A673 (cell line): Measurements from ENCODE around the gene CPNE5. TPM values are rescaled to one million over a fixed set of nuclear protein-coding genes. Genes with fewer than 3 reads are reported as not detected.

Experiments
- BruUV-seq: library from RNA; stranded (reverse); fragments of 400-500 nt; replicated peaks from 2 replicates; lab custom pipeline; 2021; lab: Mats Ljungman, UMichigan
- CTCF ChIA-PET: fragments of 300-600 bp; sonication (Branson Sonifier 250); formaldehyde crosslinking; loops from one replicate; lab custom pipeline; 2022; ENCODE audit warnings: antibody characterized with exemption; lab: Charles Lee
- POLR2A ChIA-PET: fragments of 300-600 bp; sonication (Branson Sonifier 250); formaldehyde crosslinking; loops from one replicate; lab custom pipeline; 2022; ENCODE audit warnings: antibody characterized with exemption; ENCODE audit not compliant: low non-redundant PET; lab: Charles Lee
- DNase-seq: peaks from one replicate; pipeline ENCODE4 v3.0.0-alpha.2; 2015; ENCODE audit warnings: low spot score
- H3K27ac ChIP-seq: fragments of 200-600 bp; sonication (generic); 2 replicates; pipeline ENCODE4 v1.5.1; 2016; ENCODE audit warnings: mixed run types, low read depth, mild to moderate bottlenecking, mixed read lengths, antibody characterized with exemption, low read length; ENCODE audit not compliant: poor library complexity, severe bottlenecking
- H3K27me3 ChIP-seq: fragments of 200-600 bp; sonication (generic); replicated peaks from 2 replicates; pipeline ENCODE4 v1.6.1; 2017; ENCODE audit warnings: mixed run types, low read depth, mild to moderate bottlenecking, mixed read lengths, antibody characterized with exemption, low read length; ENCODE audit not compliant: insufficient read depth, poor library complexity
- H3K36me3 ChIP-seq: fragments of 200-600 bp; sonication (generic); 2 replicates; pipeline ENCODE4 v1.6.1; 2016; ENCODE audit warnings: mixed run types, mild to moderate bottlenecking, mixed read lengths, antibody characterized with exemption, low read length; ENCODE audit not compliant: insufficient read depth, poor library complexity, severe bottlenecking
- H3K4me1 ChIP-seq: fragments of 200-600 bp; sonication (generic); 2 replicates; pipeline ENCODE4 v1.6.1; 2017; ENCODE audit warnings: mixed run types, mild to moderate bottlenecking, mixed read lengths, antibody characterized with exemption, low read length; ENCODE audit not compliant: insufficient read depth, poor library complexity, severe bottlenecking
- H3K4me3 ChIP-seq: fragments of 200-600 bp; sonication (generic); 2 replicates; pipeline ENCODE4 v1.5.1; 2016; ENCODE audit warnings: low read depth, mixed run types, mild to moderate bottlenecking, mixed read lengths, low read length; ENCODE audit not compliant: poor library complexity, severe bottlenecking
- H3K9me3 ChIP-seq: fragments of 200-600 bp; sonication (generic); 2 replicates; pipeline ENCODE4 v1.6.1; 2016; ENCODE audit warnings: mixed run types, low read depth, mild to moderate bottlenecking, mixed read lengths, antibody characterized with exemption, low read length; ENCODE audit not compliant: poor library complexity, severe bottlenecking
- EZH2 ChIP-seq: fragments of 200-600 bp; sonication (generic); IDR thresholded peaks from 2 replicates; pipeline ENCODE4 v1.6.1; 2017; ENCODE audit warnings: borderline replicate concordance, low read depth, mild to moderate bottlenecking, mixed read lengths, antibody characterized with exemption, low read length; ENCODE audit not compliant: poor library complexity, severe bottlenecking
- intact Hi-C: fragments of 100-400 bp; cut with micrococcal nuclease; formaldehyde crosslinking; loops from one replicate; pipeline ENCODE4 v1.10.0; 2022; ENCODE audit not compliant: unreplicated experiment
- total RNA-seq: library from RNA; stranded (reverse); gene quantifications from 2 replicates; pipeline ENCODE4 v1.2.3, GENCODE V29; 2021
- TF ChIP-seq, protein P1 (sequence below): fragments of 300-800, 200-600 bp; sonication (generic); conservative IDR thresholded peaks from 2 replicates; pipeline ENCODE4 v1.5.1; 2017; ENCODE audit warnings: low read depth, mild to moderate bottlenecking, antibody characterized with exemption, low read length, moderate library complexity, mixed read lengths

CPNE5 gene
- total RNA-seq, 1 experiment from 2014 or later, result 0.13 TPM

DNA sequence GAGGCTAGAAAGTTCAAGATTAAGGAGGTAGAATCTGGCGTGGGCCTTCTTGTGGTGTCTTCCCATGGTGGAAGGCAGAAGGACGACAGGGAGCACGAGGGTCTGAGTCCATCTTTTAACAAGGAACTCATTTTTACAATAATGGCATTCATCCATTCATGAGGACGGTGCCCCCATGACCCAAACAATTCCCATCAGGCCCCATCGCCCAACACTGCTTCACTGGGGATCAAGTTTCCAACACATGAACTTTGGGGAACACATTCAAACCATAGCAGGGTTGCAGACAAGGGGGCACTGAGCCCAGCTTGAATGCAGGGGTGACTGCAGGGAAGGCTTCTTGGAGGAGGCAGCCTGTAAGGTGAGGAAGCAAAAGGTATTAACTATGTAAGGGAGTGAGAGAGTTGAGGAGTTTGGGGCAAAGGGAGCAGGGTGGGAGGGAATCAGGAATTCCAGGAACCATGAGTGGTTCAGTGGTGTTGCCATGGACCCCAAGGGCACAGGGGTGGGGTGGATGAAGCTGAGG, 136.1 kb downstream of the CPNE5 start:
- intact Hi-C loops, result no loop called here
- TF ChIP-seq, protein P1, sequence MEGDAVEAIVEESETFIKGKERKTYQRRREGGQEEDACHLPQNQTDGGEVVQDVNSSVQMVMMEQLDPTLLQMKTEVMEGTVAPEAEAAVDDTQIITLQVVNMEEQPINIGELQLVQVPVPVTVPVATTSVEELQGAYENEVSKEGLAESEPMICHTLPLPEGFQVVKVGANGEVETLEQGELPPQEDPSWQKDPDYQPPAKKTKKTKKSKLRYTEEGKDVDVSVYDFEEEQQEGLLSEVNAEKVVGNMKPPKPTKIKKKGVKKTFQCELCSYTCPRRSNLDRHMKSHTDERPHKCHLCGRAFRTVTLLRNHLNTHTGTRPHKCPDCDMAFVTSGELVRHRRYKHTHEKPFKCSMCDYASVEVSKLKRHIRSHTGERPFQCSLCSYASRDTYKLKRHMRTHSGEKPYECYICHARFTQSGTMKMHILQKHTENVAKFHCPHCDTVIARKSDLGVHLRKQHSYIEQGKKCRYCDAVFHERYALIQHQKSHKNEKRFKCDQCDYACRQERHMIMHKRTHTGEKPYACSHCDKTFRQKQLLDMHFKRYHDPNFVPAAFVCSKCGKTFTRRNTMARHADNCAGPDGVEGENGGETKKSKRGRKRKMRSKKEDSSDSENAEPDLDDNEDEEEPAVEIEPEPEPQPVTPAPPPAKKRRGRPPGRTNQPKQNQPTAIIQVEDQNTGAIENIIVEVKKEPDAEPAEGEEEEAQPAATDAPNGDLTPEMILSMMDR, result no peak
- TF ChIP-seq EZH2, result no peak
- no peak for DNase-seq
- no peaks in the 10 kb centered on the region for H3K4me1 ChIP-seq
- no peak overlapping the region for H3K27ac ChIP-seq
- POLR2A ChIA-PET, result no interaction called here
- H3K4me3 ChIP-seq, result no peak overlapping the region
- BruUV-seq, result no TSS peak
- CTCF ChIA-PET, result no interaction called here
- no peaks in the 10 kb centered on the region for H3K9me3 ChIP-seq
- no peaks in the 10 kb centered on the region for H3K36me3 ChIP-seq
- H3K27me3 ChIP-seq, result no peaks in the 10 kb centered on the region

DNA sequence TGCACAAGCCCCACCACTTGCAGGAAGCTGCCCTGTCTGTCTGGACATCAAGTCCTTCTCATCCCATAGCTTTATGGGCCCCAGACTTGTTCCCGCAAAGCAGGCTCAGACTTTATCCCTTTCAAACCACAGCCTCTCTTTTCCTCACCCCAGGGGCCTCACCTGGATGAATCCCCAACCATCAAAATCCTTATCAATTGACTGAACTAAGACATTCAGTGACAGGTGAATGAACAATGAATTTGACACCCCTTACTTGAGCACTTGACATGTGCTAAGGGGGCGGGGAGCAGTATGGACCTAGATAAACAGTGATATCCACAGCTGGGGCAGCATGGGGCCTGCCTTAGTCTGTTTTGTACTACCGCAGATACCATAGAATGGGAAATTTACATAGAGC, 136.6 kb downstream of the CPNE5 start:
- Histone ChIP-seq H3K36me3 (no peaks in the 10 kb centered on the region), H3K27ac (no peak overlapping the region), H3K4me1 (no peaks in the 10 kb centered on the region), H3K27me3 (no peaks in the 10 kb centered on the region), H3K9me3 (no peaks in the 10 kb centered on the region), H3K4me3 (no peak overlapping the region)
- intact Hi-C loops, result no loop called here
- POLR2A ChIA-PET, result no interaction called here
- CTCF ChIA-PET, result no interaction called here
- TF ChIP-seq EZH2, result no peak
- TF ChIP-seq, protein P1, result no peak
- DNase-seq, result no peak
- BruUV-seq, result no TSS peak

DNA sequence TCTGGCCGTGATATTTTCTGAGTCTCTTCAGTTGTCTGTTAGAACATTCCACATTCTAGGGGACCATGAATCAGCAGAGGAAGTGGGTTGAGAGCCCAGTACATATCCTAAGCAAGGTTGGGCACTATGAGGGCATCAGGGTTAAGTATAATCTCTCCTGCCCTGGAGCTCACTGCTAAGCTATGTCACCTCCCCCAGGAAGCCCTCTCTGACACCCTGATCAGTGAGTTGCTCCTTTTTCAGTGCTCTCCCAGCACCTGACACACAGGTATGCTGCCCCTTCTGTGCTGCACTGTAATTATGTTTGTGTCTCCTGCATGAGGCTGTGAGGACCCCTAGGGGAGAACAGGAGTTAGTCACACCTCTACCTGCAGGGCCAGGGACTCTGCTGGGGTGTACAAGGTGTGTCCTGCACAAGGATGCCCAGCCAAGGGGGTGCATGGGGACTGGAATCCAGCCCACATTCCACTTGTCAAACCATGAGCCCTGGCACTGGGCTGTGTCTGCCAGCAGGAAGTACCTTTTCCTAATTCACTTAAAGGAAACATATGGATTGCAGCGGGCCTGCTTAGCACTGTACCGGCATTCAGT, 137.7 kb downstream of the CPNE5 start:
- intact Hi-C loops, result no loop called here

More for the DNA sequence above, 137.7 kb downstream of the CPNE5 start:
- no TSS peak for BruUV-seq
- Histone ChIP-seq H3K4me3 (no peak overlapping the region), H3K9me3 (no peaks in the 10 kb centered on the region), H3K36me3 (no peaks in the 10 kb centered on the region), H3K27me3 (no peaks in the 10 kb centered on the region), H3K4me1 (no peaks in the 10 kb centered on the region), H3K27ac (no peak overlapping the region)
- no peak for DNase-seq
- POLR2A ChIA-PET, result no interaction called here
- TF ChIP-seq, protein P1, result no peak
- no peak for TF ChIP-seq EZH2
- CTCF ChIA-PET, result no interaction called here
